H1 (cell line): ENCODE results near the gene CLPSL2. TPM values are rescaled to one million over a fixed set of nuclear protein-coding genes. Genes with fewer than 3 reads are reported as not detected.

Experiments used
- EGR1 ChIP-seq: IDR thresholded peaks from 2 replicates; pipeline ENCODE4 v1.6.1; 2011; ENCODE audit warnings: low read depth, low read length, borderline replicate concordance
- GABPA ChIP-seq: IDR thresholded peaks from 2 replicates; pipeline ENCODE4 v1.6.1; 2011; ENCODE audit warnings: mild to moderate bottlenecking, low read length, moderate library complexity, borderline replicate concordance; ENCODE audit not compliant: insufficient read depth
- KDM4A ChIP-seq: IDR thresholded peaks from one replicate; pipeline ENCODE4 v1.7.1; 2012; ENCODE audit warnings: low read depth, mild to moderate bottlenecking, moderate library complexity, low read length, inconsistent platforms; ENCODE audit not compliant: severe bottlenecking
- NRF1 ChIP-seq: IDR thresholded peaks from 2 replicates; pipeline ENCODE4 v1.6.1; 2011; ENCODE audit warnings: mild to moderate bottlenecking, low read depth, low read length, improper control_type of control experiment
- RAD21 ChIP-seq, 2 experiments: IDR thresholded peaks in 1 of 2; conservative IDR thresholded peaks in 1 of 2; 2 replicates each; pipeline ENCODE4 v1.6.1; 2011; ENCODE audit warnings: low read depth in 2 of 2, low read length in 2 of 2, improper control_type of control experiment in 1 of 2, inconsistent platforms in 1 of 2, mild to moderate bottlenecking in 1 of 2, moderate library complexity in 1 of 2
- RXRA ChIP-seq: IDR thresholded peaks from 2 replicates; pipeline ENCODE4 v1.6.1; 2011; ENCODE audit warnings: low read depth, mild to moderate bottlenecking, low read length, moderate library complexity; ENCODE audit not compliant: insufficient read depth
- SIX5 ChIP-seq: IDR thresholded peaks from 2 replicates; pipeline ENCODE4 v1.6.1; 2011; ENCODE audit warnings: mild to moderate bottlenecking, low read depth, low read length
- ZNF274 ChIP-seq: IDR thresholded peaks from 2 replicates; pipeline ENCODE4 v1.7.0; 2012; ENCODE audit warnings: low read length, borderline replicate concordance; ENCODE audit errors: extremely low read depth
- polyA plus RNA-seq, 7 experiments: library from polyadenylated mRNA; depleted of rRNA in 3 of 7; stranded (reverse) in 5 of 7; unstranded in 2 of 7; fragments of >200 nt in 5 of 7; fragments of 200-250 nt in 2 of 7; gene quantifications; 1 replicate in 5 of 7; 2 replicates in 1 of 7; 4 replicates in 1 of 7; pipeline versions ENCODE4 v1.2.1 to v1.2.3, GENCODE V29; 2011 to 2013; ENCODE audit warnings: missing spikeins in 2 of 7, mixed read lengths in 2 of 7
- total RNA-seq: library from RNA; stranded (reverse); fragmentation: NEBNext Ultra II Directional; extraction: Animal tissue kit (Norgen Biotek cat#: 25700); gene quantifications from 2 replicates; pipeline ENCODE4 v1.2.1, GENCODE V29; 2021

CLPSL2 gene
- total and polyA plus RNA-seq, 2 of the 8 experiments (the other 6 are each of a cell fraction or from before 2014, with no cell fraction given): 1.4 to 3.4 TPM

DNA sequence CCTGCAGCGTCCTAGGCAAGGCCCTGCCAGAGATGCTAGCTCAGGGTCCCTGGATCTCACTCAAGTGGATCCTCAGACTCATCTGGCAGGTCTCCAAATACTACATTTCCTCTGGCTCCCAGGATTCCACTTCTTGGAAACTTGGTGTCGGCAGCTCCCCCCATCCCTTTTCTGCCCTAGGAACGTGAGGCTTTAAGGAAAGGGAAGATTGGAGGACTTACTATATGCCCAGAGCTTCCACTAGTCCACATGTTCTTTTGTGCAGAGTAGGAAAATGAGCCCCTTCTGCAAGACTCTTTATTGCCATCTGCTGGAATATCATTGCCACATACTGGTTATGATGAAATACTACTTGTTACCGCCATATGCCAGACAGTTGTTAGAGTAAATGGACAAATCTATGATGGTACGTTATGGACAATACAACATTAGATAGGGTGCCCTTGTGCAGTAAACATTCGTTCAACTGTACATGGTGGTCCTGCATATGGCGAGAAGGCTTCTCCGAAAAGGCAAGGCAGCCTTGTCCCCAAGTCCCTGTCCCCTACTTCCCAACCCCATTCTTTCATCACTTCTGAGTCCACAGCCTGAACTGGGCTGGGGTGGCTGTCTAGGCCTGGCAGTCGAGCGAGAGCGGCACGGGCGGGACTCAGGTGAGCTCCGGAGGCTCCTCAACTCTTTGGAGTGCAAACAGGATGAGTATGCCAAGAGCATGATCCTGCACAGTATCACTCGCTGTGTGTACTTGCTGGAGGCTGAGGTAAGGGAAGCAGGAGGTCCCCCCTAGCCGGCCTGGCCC, 38.8 kb upstream of the CLPSL2 start (continued):
- peak; percentile 44 to 53; a peak in 3 of 4 replicates for TF ChIP-seq RAD21 (IDR thresholded peaks at IDR 0.05 in 1 of 2, conservative IDR thresholded peaks at IDR 0.05 in 1 of 2; ENCODE audit: low read depth in 2 of 2, low read length in 2 of 2)
- no peak for TF ChIP-seq SIX5
- TF ChIP-seq EGR1: no peak
- TF ChIP-seq GABPA: no peak
- no peak for TF ChIP-seq KDM4A
- no peak for TF ChIP-seq RXRA
- no peak for TF ChIP-seq NRF1
- no peak for TF ChIP-seq ZNF274
